Upper lobe of left lung (tissue), 4 donors: ENCODE results near the gene AP1S3.

Experiments
- CTCF ChIP-seq, 6 experiments: fragments of 450-650 bp in 4 of 6; fragments of 200-600 bp in 2 of 6; sonication (generic) in 2 of 6; IDR thresholded peaks; one replicate each; pipeline ENCODE4 v1.5.1; 2016 to 2019; ENCODE audit warnings: antibody characterized with exemption in 6 of 6
- EP300 ChIP-seq, 4 donors: sonication (generic); formaldehyde crosslinking; IDR thresholded peaks; one replicate each; pipeline ENCODE4 v1.5.1; 2017; ENCODE audit warnings: antibody characterized with exemption in 4 of 4, control low read depth in 2 of 4

DNA sequence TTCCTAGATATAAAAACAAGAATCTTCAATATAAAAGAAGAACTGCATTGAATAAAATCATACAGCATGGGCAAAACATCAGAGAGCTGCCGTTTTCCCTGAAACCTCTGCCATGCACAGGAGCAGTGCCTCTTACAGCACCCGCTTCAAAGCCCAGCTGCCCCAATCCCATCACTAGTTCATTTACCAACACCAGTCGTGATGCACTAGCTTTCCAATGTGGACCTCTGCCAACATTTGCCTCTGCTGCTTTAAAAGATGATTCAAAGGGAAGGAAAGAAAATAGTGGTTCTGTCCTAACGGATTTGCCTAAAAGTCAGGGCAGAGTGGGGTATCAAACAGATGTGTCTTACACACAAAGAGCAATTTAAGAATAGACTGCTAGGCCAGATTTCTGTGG, 43.4 kb upstream of the AP1S3 start:
- TF ChIP-seq EP300 (IDR thresholded peaks at IDR 0.05) (no peak), CTCF (IDR thresholded peaks at IDR 0.05) (no peak)
